Measurements from ENCODE around the gene CAMK2B.

DNA sequence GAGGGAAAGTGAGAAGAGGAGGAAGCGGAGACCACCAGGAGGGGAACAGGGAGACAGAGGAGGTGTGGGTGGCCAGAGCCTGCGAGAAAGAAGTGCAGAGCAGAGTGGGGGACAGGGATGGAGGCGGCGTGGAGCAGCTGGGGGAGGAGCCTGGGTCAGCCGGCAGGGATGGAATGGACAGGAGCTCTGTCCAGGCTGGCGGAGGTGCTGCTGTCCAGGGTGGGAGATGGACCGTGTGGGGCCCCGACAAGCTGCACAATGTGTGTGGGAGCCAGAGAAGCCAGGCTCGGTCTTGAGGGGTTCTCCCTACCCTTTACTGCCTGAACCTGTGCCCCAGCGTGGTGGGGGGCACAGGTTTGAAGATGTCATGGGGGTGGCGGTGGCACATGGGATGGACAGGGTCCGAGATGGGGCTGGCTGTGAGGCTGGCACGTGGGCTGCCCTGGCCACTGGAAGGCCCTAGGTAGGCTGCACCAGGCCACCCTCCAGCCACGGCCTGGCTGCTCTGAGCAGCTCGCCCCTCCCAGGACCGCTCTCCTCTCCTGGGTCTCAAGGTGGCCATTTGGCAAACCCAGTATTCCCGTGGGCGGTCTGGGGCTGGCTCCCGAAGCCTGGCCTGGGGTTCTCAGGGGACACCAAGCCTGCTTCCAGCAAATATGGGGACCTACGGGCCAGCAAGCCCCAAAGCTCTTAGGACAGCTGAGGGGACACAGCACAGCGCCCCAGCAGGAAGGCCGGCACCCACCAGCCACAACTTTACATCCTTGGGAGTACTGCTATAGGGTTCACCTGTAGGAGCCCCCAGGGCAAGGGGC lies 92.3 kb downstream of the CAMK2B start:
- TF ChIP-seq POLR2A (IDR thresholded peaks at IDR 0.05; ENCODE audit: low read depth, low read length) (no peak), POLR2AphosphoS5 (IDR thresholded peaks at IDR 0.05; ENCODE audit: low read depth, low read length) (no peak)
